ENCODE results near the gene DRD3. TPM values are rescaled to one million over a fixed set of nuclear protein-coding genes. Genes with fewer than 3 reads are reported as not detected.
A peak's percentile ranks its signal among the peaks of the same experiment; 100 is the strongest.

Gene DRD3
- polyA plus RNA-seq, 1 of the 3 experiments (the other 2 are of a cell fraction) = not detected

DNA sequence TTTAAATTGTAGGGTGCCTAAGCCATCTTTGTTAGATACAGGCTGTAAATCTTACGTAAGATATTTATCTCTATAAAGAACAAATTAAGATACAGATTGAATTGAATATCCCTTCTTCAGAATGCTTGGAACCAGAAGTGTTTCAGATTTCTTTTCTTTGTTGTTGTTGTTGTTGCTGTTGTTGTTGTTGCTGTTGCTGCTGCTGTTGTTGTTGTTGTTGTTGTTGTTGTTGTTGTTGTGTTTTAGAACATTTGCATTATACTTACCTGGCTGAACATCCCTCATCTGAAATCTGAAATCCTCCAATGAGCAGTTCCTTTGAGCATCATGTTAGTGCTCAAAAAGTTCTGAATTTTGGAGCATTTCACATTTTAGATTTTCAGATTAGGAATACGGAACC, 95.7 kb downstream of the DRD3 start:
- Histone ChIP-seq H3K36me3 (replicated peaks in 1 of 2; ENCODE audit: control insufficient read depth in 1 of 2, insufficient read depth in 2 of 2, low read length in 1 of 2) (peaks cover 42 to 59% of the 10 kb centered on the region in 2 experiments), H2AFZ (ENCODE audit: low read depth) (no peak overlapping the region), H3K79me2 (ENCODE audit: insufficient read depth) (no peaks in the 10 kb centered on the region), H3K27ac (ENCODE audit: low read depth in 2 of 2, low read length in 1 of 2) (no peak overlapping the region), H3K9me3 (no peaks in the 10 kb centered on the region), H3K27me3 (ENCODE audit: insufficient read depth) (no peaks in the 10 kb centered on the region), H3K9me2 (no peaks in the 10 kb centered on the region), H3F3A (replicated peaks; ENCODE audit: insufficient read depth) (peaks cover 14% of the 10 kb centered on the region), H3K4me1 (ENCODE audit: control insufficient read depth in 1 of 2, insufficient read depth in 2 of 2, low read depth in 1 of 2, low read length in 1 of 2) (peaks cover 0 to 9% of the 10 kb centered on the region in 2 experiments; a peak in 3 of 4 replicates), H3K9ac (no peak overlapping the region), H3K4me3 (ENCODE audit: low read depth in 2 of 2, low read length in 1 of 2) (no peak overlapping the region), H3K4me2 (no peak overlapping the region), H4K20me1 (ENCODE audit: insufficient read depth) (no peaks in the 10 kb centered on the region)
- ChIA-PET POLR2A (no interaction called here), CTCF (no interaction called here)
- TF ChIP-seq USF2 (IDR thresholded peaks at IDR 0.05; ENCODE audit: borderline replicate concordance, low read depth, low read length) = no peak
- no peak for TF ChIP-seq RCOR1 (IDR thresholded peaks at IDR 0.05; ENCODE audit: low read length)
- TF ChIP-seq CHD2 (IDR thresholded peaks at IDR 0.05; ENCODE audit: low read length, partially characterized antibody) = no peak
- no peak for TF ChIP-seq FOXM1 (IDR thresholded peaks at IDR 0.05; ENCODE audit: low read depth)
- TF ChIP-seq GABPA (IDR thresholded peaks at IDR 0.05; ENCODE audit: low read depth) = no peak
- no peak for TF ChIP-seq CTCF (IDR thresholded peaks at IDR 0.05)
- no peak for TF ChIP-seq MAX (IDR thresholded peaks at IDR 0.05; ENCODE audit: low read depth)
- TF ChIP-seq SIN3A (IDR thresholded peaks at IDR 0.05; ENCODE audit: borderline replicate concordance, low read depth, low read length) = no peak
- TF ChIP-seq NFIC (IDR thresholded peaks at IDR 0.05; ENCODE audit: borderline replicate concordance) = no peak
- no peak for TF ChIP-seq EP300 (IDR thresholded peaks at IDR 0.05; ENCODE audit: borderline replicate concordance in 1 of 2, low read depth in 1 of 2, low read length in 1 of 2)
- no peak for TF ChIP-seq POLR2AphosphoS5 (IDR thresholded peaks at IDR 0.05; ENCODE audit: low read depth, low read length)
- DNase-seq = no peak
- WGBS (ENCODE audit: low lambda C conversion rate) = 92% methylated on average over 2 of the region's 2 CpGs

DNA sequence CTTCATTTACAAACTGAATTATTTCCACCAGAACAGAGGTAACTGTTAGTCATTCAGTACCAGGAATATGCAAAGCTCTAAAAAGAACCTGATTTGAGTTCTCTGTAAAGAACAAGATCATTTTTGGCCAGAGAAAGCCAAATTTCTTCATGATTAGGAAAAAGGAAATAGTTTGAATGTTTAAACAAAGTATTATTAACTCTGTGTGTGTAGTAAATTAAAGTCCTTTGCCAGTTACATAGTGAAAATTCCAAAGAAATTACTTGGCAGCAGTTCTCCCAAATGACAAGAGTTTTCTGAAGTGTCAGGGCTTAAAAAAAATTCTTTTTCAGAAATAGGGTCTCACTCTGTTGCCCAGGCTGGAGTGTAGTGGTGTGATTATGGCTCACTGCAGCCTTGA, 97.8 kb downstream of the DRD3 start:
- TF ChIP-seq GATA2 (CRISPR knock-in tag; IDR thresholded peaks at IDR 0.05) (no peak), MXI1 (IDR thresholded peaks at IDR 0.05; ENCODE audit: low read depth, low read length) (no peak), POLR2AphosphoS5 (IDR thresholded peaks at IDR 0.05; ENCODE audit: low read depth, low read length) (no peak)
- H3K4me3 ChIP-seq (ENCODE audit: low read depth in 2 of 2, low read length in 1 of 2) = no peak overlapping the region
- H3K9ac ChIP-seq = no peak overlapping the region
- peaks cover 47 to 59% of the 10 kb centered on the region in 2 experiments for H3K36me3 ChIP-seq (replicated peaks in 1 of 2; ENCODE audit: control insufficient read depth in 1 of 2, insufficient read depth in 2 of 2, low read length in 1 of 2)
- peak overlapping the region in 1 of 2 experiments; percentile 38; a peak in 2 of 4 replicates for H3K27ac ChIP-seq (ENCODE audit: low read depth in 2 of 2, low read length in 1 of 2)
- CTCF ChIA-PET = interaction anchor here (1.0 kb wide), 1 partner anchor 210 kb away, joined by 3 read pairs; no protein-coding TSS in a partner anchor
- H3K9me3 ChIP-seq = no peaks in the 10 kb centered on the region
- DNase-seq = no peak
- H2AFZ ChIP-seq (ENCODE audit: low read depth) = no peak overlapping the region
- H3F3A ChIP-seq (replicated peaks; ENCODE audit: insufficient read depth) = peaks cover 18% of the 10 kb centered on the region
- POLR2A ChIA-PET = no interaction called here
- H3K4me1 ChIP-seq (ENCODE audit: control insufficient read depth in 1 of 2, insufficient read depth in 2 of 2, low read depth in 1 of 2, low read length in 1 of 2) = peaks cover 0 to 9% of the 10 kb centered on the region in 2 experiments; a peak in 3 of 4 replicates
- H3K27me3 ChIP-seq (ENCODE audit: insufficient read depth) = no peaks in the 10 kb centered on the region
- H3K9me2 ChIP-seq = no peaks in the 10 kb centered on the region
- H3K79me2 ChIP-seq (ENCODE audit: insufficient read depth) = no peaks in the 10 kb centered on the region
- no peaks in the 10 kb centered on the region for H4K20me1 ChIP-seq (ENCODE audit: insufficient read depth)
- peak overlapping the region; percentile 28; the same call in 1 of the 2 replicates for H3K4me2 ChIP-seq

All from SK-N-SH (cell line).